Left kidney (tissue), 2 donors: ENCODE results near the gene IMMP2L. TPM values are rescaled to one million over a fixed set of nuclear protein-coding genes. Genes with fewer than 3 reads are reported as not detected.

Source experiments
- DNase-seq: peaks from one replicate; pipeline ENCODE4 v3.0.0-alpha.2; 2013
- polyA plus RNA-seq: library from polyadenylated mRNA; unstranded; fragments of 120-200 nt; gene quantifications from one replicate; pipeline ENCODE4 v1.2.1, GENCODE V29; 2013; ENCODE audit not compliant: insufficient read length

Gene IMMP2L
- polyA plus RNA-seq, 1 donor: 41.8 TPM

GRCh38 chr7:111212857-111213523 lies 349.3 kb downstream of the IMMP2L start:
- no peak for DNase-seq

GRCh38 chr7:111210996-111211395 lies 351.3 kb downstream of the IMMP2L start:
- no peak for DNase-seq

- no peak for DNase-seq
Observed at GRCh38 chr7:111210043-111210442, 352.2 kb downstream of the IMMP2L start.

GRCh38 chr7:111205251-111205650 lies 357.0 kb downstream of the IMMP2L start:
- DNase-seq: no peak

- DNase-seq: no peak
Observed at GRCh38 chr7:111202321-111202720, 360.0 kb downstream of the IMMP2L start.

GRCh38 chr7:111199643-111200042 lies 362.6 kb downstream of the IMMP2L start:
- no peak for DNase-seq

GRCh38 chr7:111198255-111198654 lies 364.0 kb downstream of the IMMP2L start:
- no peak for DNase-seq

- no peak for DNase-seq
Observed at GRCh38 chr7:111196655-111197054, 365.6 kb downstream of the IMMP2L start.

GRCh38 chr7:111192614-111193413 lies 369.5 kb downstream of the IMMP2L start:
- no peak for DNase-seq

- DNase-seq: no peak
Observed at GRCh38 chr7:111190804-111191203, 371.5 kb downstream of the IMMP2L start.

GRCh38 chr7:111184987-111185386 lies 377.3 kb downstream of the IMMP2L start:
- DNase-seq: no peak

- DNase-seq: no peak
Observed at GRCh38 chr7:111183321-111183720, 379.0 kb downstream of the IMMP2L start.

GRCh38 chr7:111180338-111180737 lies 382.0 kb downstream of the IMMP2L start:
- no peak for DNase-seq

- DNase-seq: no peak
Observed at GRCh38 chr7:111175908-111176441, 386.3 kb downstream of the IMMP2L start.

- no peak for DNase-seq
Observed at GRCh38 chr7:111174510-111174909, 387.8 kb downstream of the IMMP2L start.

- no peak for DNase-seq
Observed at GRCh38 chr7:111173990-111174389, 388.3 kb downstream of the IMMP2L start.

GRCh38 chr7:111173528-111173927 lies 388.8 kb downstream of the IMMP2L start:
- no peak for DNase-seq

- no peak for DNase-seq
Observed at GRCh38 chr7:111172564-111173257, 389.6 kb downstream of the IMMP2L start.

GRCh38 chr7:111168182-111168581 lies 394.1 kb downstream of the IMMP2L start:
- DNase-seq: peak; percentile 61

GRCh38 chr7:111164442-111164841 lies 397.9 kb downstream of the IMMP2L start:
- DNase-seq: no peak

GRCh38 chr7:111162692-111163091 lies 399.6 kb downstream of the IMMP2L start:
- DNase-seq: no peak

GRCh38 chr7:111160297-111160696 lies 402.0 kb downstream of the IMMP2L start:
- DNase-seq: no peak

GRCh38 chr7:111159426-111159825 lies 402.9 kb downstream of the IMMP2L start:
- DNase-seq: no peak
